Fibroblast of lung (primary cell): ENCODE measurements around the gene ZNF766. TPM values are rescaled to one million over a fixed set of nuclear protein-coding genes. Genes with fewer than 3 reads are reported as not detected.

Source experiments
- DNase-seq, 2 donors: peaks; one replicate each; pipeline versions ENCODE4 v3.0.0 to v3.0.0-alpha.2; 2010; ENCODE audit warnings: low read depth in 2 of 2
- H2AFZ ChIP-seq: 2 replicates; pipeline ENCODE4 v1.5.1; 2012; ENCODE audit warnings: low read length, control low read depth, inconsistent platforms
- H3K27ac ChIP-seq: 2 replicates; pipeline ENCODE4 v1.5.1; 2011; ENCODE audit warnings: low read length, control low read depth; ENCODE audit not compliant: insufficient read depth
- H3K27me3 ChIP-seq: 2 replicates; pipeline ENCODE4 v1.5.1; 2011; ENCODE audit warnings: mild to moderate bottlenecking, low read length; ENCODE audit not compliant: control insufficient read depth, insufficient read depth
- H3K36me3 ChIP-seq: 2 replicates; pipeline ENCODE4 v1.5.1; 2011; ENCODE audit warnings: low read length; ENCODE audit not compliant: control insufficient read depth, insufficient read depth
- H3K4me1 ChIP-seq: 2 replicates; pipeline ENCODE4 v1.5.1; 2011; ENCODE audit warnings: low read length; ENCODE audit not compliant: control insufficient read depth, insufficient read depth; ENCODE audit errors: extremely low read depth
- H3K4me2 ChIP-seq: 2 replicates; pipeline ENCODE4 v1.5.1; 2011; ENCODE audit warnings: low read length, control low read depth; ENCODE audit not compliant: insufficient read depth; ENCODE audit errors: extremely low read depth
- H3K4me3 ChIP-seq, 4 experiments: fragments of 200-600 bp in 1 of 4; sonication (generic) in 1 of 4; replicated peaks in 1 of 4; 2 replicates each; pipeline ENCODE4 v1.5.1; 2011 to 2016; ENCODE audit warnings: low read length in 4 of 4, low read depth in 3 of 4, mild to moderate bottlenecking in 3 of 4, control low read depth in 2 of 4, inconsistent platforms in 1 of 4, mixed read lengths in 1 of 4; ENCODE audit not compliant: insufficient read depth in 1 of 4; ENCODE audit errors: control extremely low read depth in 1 of 4
- H3K79me2 ChIP-seq: 2 replicates; pipeline ENCODE4 v1.5.1; 2012; ENCODE audit warnings: mild to moderate bottlenecking, low read length, inconsistent platforms; ENCODE audit not compliant: control insufficient read depth, insufficient read depth
- H3K9ac ChIP-seq: 2 replicates; pipeline ENCODE4 v1.5.1; 2011; ENCODE audit warnings: mild to moderate bottlenecking, low read length, control low read depth; ENCODE audit not compliant: insufficient read depth
- H3K9me3 ChIP-seq: 2 replicates; pipeline ENCODE4 v1.5.1; 2012; ENCODE audit warnings: low read depth, low read length; ENCODE audit not compliant: control insufficient read depth, insufficient read depth
- H4K20me1 ChIP-seq: 2 replicates; pipeline ENCODE4 v1.5.1; 2011; ENCODE audit warnings: low read length; ENCODE audit not compliant: control insufficient read depth, insufficient read depth; ENCODE audit errors: extremely low read depth
- CTCF ChIP-seq, 2 donors: IDR thresholded peaks in 1 of 2; conservative IDR thresholded peaks in 1 of 2; 1 replicate in 1 of 2; 2 replicates in 1 of 2; pipeline ENCODE4 v1.5.1; 2011 to 2012; ENCODE audit warnings: low read length in 2 of 2, control low read depth in 1 of 2, inconsistent platforms in 1 of 2, low read depth in 1 of 2, mild to moderate bottlenecking in 1 of 2
- EZH2 ChIP-seq: IDR thresholded peaks from 2 replicates; pipeline ENCODE4 v1.5.1; 2012; ENCODE audit warnings: low read length, control low read depth, mild to moderate bottlenecking; ENCODE audit errors: missing control alignments
- polyA plus RNA-seq, 2 donors: library from polyadenylated mRNA; depleted of rRNA in 1 of 2; stranded (reverse) in 1 of 2; unstranded in 1 of 2; fragments of >200 nt; gene quantifications; 2 replicates each; pipeline ENCODE4 v1.2.1, GENCODE V29; 2011 to 2012; ENCODE audit warnings: missing spikeins in 1 of 2
- total RNA-seq: library from RNA; depleted of rRNA; stranded (reverse); fragments of >200 nt; gene quantifications from 2 replicates; pipeline ENCODE4 v1.2.1, GENCODE V29; 2014

Gene ZNF766
- total and polyA plus RNA-seq, 2 donors (not counting 1 experiment from before 2014, with no cell fraction given), result 13.4 to 13.7 TPM

- Histone ChIP-seq H3K9me3 (no peaks in the 10 kb centered on the region), H3K27ac (peak overlapping the region; percentile 97), H3K27me3 (no peaks in the 10 kb centered on the region), H4K20me1 (no peaks in the 10 kb centered on the region), H3K4me1 (no peaks in the 10 kb centered on the region), H3K4me3 (peak overlapping the region; percentile 50 to 92 (median 90)), H3K4me2 (peak overlapping the region; percentile 93), H2AFZ (peak overlapping the region; percentile 71), H3K36me3 (peaks cover 2% of the 10 kb centered on the region), H3K9ac (peak overlapping the region; percentile 92), H3K79me2 (peaks cover 31% of the 10 kb centered on the region)
- no peak for TF ChIP-seq CTCF (conservative IDR thresholded peaks at IDR 0.05 in 1 of 2, IDR thresholded peaks at IDR 0.05 in 1 of 2; ENCODE audit: low read depth in 1 of 2, low read length in 2 of 2)
- no peak for TF ChIP-seq EZH2
- DNase-seq, result peak in 1 of 2 donors; percentile 15
These were observed 989 bp downstream of the ZNF766 start for GRCh38 chr19:52270266-52270885.

GRCh38 chr19:52273301-52273700 lies 3.9 kb downstream of the ZNF766 start:
- Histone ChIP-seq H3K9me3 (no peaks in the 10 kb centered on the region), H3K79me2 (peaks cover 45% of the 10 kb centered on the region), H2AFZ (no peak overlapping the region), H3K27me3 (no peaks in the 10 kb centered on the region), H3K36me3 (peaks cover 2% of the 10 kb centered on the region), H3K4me2 (no peak overlapping the region), H3K9ac (no peak overlapping the region), H4K20me1 (no peaks in the 10 kb centered on the region), H3K4me1 (no peaks in the 10 kb centered on the region), H3K4me3 (no peak overlapping the region), H3K27ac (no peak overlapping the region)
- TF ChIP-seq EZH2, result no peak
- no peak for TF ChIP-seq CTCF (conservative IDR thresholded peaks at IDR 0.05 in 1 of 2, IDR thresholded peaks at IDR 0.05 in 1 of 2; ENCODE audit: low read depth in 1 of 2, low read length in 2 of 2)
- no peak for DNase-seq

- no peaks in the 10 kb centered on the region for H4K20me1 ChIP-seq
- H3K4me1 ChIP-seq, result no peaks in the 10 kb centered on the region
- H3K27ac ChIP-seq, result no peak overlapping the region
- peaks cover 47% of the 10 kb centered on the region for H3K79me2 ChIP-seq
- no peak for DNase-seq
- H3K9ac ChIP-seq, result no peak overlapping the region
- no peaks in the 10 kb centered on the region for H3K9me3 ChIP-seq
- TF ChIP-seq CTCF (conservative IDR thresholded peaks at IDR 0.05 in 1 of 2, IDR thresholded peaks at IDR 0.05 in 1 of 2; ENCODE audit: low read depth in 1 of 2, low read length in 2 of 2) (no peak), EZH2 (no peak)
- peaks cover 2% of the 10 kb centered on the region for H3K36me3 ChIP-seq
- no peaks in the 10 kb centered on the region for H3K27me3 ChIP-seq
- no peak overlapping the region for H2AFZ ChIP-seq
- H3K4me3 ChIP-seq, result no peak overlapping the region
- H3K4me2 ChIP-seq, result no peak overlapping the region
These were observed 4.8 kb downstream of the ZNF766 start for GRCh38 chr19:52274191-52274590.
